NOMO-1 (cell line): Measurements from ENCODE around the gene CTIF.

ENCODE experiments used
- DNase-seq, 2 experiments: peaks; one replicate each; lab custom pipeline; 2025; ENCODE audit not compliant: unreplicated experiment in 2 of 2; lab: John Stamatoyannopoulos, UW

CTIF gene

GRCh38 chr18:48741866-48742265 lies 203.0 kb downstream of the CTIF start:
- DNase-seq, result no peak

GRCh38 chr18:48742304-48742703 lies 203.5 kb downstream of the CTIF start:
- DNase-seq, result no peak

- DNase-seq, result peak; percentile 92 to 94
Observed at GRCh38 chr18:48742706-48743475, 204.1 kb downstream of the CTIF start.

- no peak for DNase-seq
Observed at GRCh38 chr18:48743886-48744285, 205.1 kb downstream of the CTIF start.

GRCh38 chr18:48745293-48745692 lies 206.5 kb downstream of the CTIF start:
- DNase-seq, result no peak

- DNase-seq, result no peak
Observed at GRCh38 chr18:48749768-48750167, 210.9 kb downstream of the CTIF start.

- DNase-seq, result no peak
Observed at GRCh38 chr18:48750485-48751175, 211.8 kb downstream of the CTIF start.

GRCh38 chr18:48751727-48752468 lies 213.1 kb downstream of the CTIF start:
- no peak for DNase-seq

GRCh38 chr18:48752478-48752877 lies 213.6 kb downstream of the CTIF start:
- DNase-seq, result no peak

GRCh38 chr18:48752928-48753327 lies 214.1 kb downstream of the CTIF start:
- no peak for DNase-seq

GRCh38 chr18:48753691-48754090 lies 214.9 kb downstream of the CTIF start:
- DNase-seq, result no peak

GRCh38 chr18:48754559-48754958 lies 215.7 kb downstream of the CTIF start:
- DNase-seq, result no peak

- DNase-seq, result no peak
Observed at GRCh38 chr18:48754993-48755473, 216.2 kb downstream of the CTIF start.

GRCh38 chr18:48756511-48757226 lies 217.8 kb downstream of the CTIF start:
- no peak for DNase-seq

GRCh38 chr18:48757367-48757766 lies 218.5 kb downstream of the CTIF start:
- DNase-seq, result no peak

GRCh38 chr18:48757906-48758305 lies 219.1 kb downstream of the CTIF start:
- DNase-seq, result no peak

GRCh38 chr18:48761582-48761981 lies 222.8 kb downstream of the CTIF start:
- DNase-seq, result no peak

- DNase-seq, result no peak
Observed at GRCh38 chr18:48762022-48762421, 223.2 kb downstream of the CTIF start.

GRCh38 chr18:48762836-48763718 lies 224.2 kb downstream of the CTIF start:
- no peak for DNase-seq

GRCh38 chr18:48763719-48764100 lies 224.9 kb downstream of the CTIF start:
- no peak for DNase-seq
